NCI-H2227 treated with DMSO at 0.1 percent for 48 hours (cell line): Measurements from ENCODE around the gene GID8.

ENCODE experiments used
- DNase-seq: peaks from one replicate; lab custom pipeline; 2025; lab: John Stamatoyannopoulos, UW

GID8 gene

DNA sequence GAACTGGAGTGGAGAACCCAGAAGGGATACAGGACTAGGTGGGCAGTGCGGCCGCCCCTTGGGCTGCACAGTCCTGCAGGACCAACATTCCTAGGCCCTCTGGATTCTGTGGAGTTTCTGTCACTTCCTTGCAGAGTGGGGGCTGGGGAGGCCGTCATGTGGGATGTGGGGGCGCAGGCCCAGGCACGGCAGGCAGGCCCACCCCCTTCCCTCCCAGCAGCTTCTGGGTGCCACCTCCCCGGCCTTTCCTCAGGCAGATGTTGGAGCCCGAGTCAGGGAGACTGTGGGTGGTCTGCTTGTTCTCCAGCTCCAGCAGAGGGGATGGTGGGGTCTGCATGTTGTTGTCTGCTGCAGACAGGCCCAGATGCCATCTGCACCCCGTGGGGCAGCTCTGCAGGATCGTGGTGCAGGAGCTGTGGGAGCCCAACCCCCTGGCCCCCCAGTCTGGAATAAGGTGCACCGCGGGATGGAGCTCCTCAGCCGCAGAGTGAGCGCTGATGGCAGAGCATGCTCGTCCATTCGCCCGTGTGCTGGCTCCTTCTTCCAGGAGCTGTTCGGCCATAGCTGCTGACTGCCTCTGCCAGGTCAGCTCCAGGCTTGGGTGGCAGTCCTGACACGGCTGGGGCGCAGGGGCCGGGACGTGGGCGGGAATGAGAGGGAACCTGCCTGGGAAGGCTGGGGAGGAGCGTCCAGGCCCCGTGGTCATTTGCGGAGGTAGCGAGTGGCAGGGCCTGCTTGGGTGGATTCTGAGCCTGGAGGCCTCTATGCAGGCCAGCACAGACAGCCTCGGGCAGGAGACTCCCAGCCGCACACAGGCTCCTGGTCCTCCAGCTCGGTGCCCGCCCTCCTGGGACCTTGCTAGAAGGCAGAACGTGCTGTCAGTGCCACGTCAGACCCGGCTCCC, 32.6 kb downstream of the GID8 start:
- no peak for DNase-seq

GRCh38 chr20:62971211-62971949, 33.4 kb downstream of the GID8 start:
- no peak for DNase-seq

DNA sequence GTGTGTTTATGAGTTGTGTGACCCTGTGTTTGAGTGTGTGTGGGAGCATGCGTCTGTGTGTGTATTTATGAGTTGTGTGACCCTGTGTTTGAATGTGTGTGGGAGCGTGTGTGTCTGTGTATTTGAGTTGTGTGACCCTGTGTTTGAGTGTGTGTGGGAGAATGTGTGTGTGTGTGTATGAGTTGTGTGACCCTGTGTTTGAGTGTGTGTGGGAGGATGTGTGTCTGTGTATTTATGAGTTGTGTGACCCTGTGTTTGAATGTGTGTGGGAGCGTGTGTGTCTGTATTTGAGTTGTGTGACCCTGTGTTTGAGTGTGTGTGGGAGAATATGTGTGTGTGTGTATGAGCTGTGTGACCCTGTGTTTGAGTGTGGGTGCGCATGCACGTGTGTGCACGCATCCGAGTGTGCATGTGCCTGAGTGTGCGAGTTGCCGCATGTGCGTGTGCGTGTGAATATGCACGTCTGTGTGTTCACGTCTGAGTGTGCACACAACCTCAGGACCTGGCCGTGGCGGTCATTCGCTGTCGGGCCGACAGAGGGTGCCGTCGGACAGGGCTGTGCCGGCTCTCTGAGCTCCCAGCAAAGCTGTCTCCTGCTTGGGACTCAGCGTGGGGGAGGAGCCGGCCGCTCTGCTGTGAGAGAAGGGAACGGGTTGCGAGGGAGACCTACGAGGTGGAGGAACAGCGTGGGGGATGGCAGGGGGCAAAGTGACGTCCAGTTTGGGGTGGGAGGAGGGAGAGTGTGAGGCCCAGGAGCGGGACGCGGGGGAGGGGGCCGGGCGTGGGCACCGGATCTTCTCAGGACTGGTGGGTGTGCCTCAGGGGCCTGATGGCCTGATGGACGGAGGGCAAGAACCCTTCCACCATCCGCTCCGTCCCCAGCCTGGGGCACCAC, 34.2 kb downstream of the GID8 start:
- DNase-seq, result peak; percentile 45

- no peak for DNase-seq
These were observed 35.1 kb downstream of the GID8 start for GRCh38 chr20:62972845-62973745.

DNA sequence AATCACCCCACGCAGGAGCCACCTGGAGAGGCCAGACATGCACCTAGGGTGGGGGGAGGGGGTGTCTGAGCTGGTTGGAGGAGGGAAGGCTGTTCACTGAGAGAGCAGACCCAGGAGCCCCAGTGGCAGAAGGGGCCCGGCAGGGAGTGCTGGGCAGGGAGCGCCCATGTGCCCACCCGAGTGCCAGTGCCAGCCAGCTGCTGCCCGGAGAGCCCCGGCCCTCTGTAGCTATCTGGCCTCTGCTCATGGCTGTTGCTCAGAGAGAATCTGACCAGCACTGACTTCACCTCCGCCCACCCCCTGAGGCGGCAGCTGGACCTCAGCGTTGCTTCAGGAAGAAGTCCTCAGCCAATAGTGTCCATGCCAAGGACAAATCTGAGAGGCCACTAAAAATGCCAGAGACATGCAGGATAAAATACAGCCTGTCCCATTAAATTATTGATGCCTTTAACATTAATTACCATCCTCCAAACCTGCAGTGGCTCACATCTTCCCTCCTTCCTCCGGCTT, 37.4 kb downstream of the GID8 start:
- no peak for DNase-seq

GRCh38 chr20:62975812-62976508, 38.0 kb downstream of the GID8 start:
- no peak for DNase-seq

- no peak for DNase-seq
These were observed 38.9 kb downstream of the GID8 start for GRCh38 chr20:62976886-62977285.

GRCh38 chr20:62977613-62978560, 39.9 kb downstream of the GID8 start:
- no peak for DNase-seq

DNA sequence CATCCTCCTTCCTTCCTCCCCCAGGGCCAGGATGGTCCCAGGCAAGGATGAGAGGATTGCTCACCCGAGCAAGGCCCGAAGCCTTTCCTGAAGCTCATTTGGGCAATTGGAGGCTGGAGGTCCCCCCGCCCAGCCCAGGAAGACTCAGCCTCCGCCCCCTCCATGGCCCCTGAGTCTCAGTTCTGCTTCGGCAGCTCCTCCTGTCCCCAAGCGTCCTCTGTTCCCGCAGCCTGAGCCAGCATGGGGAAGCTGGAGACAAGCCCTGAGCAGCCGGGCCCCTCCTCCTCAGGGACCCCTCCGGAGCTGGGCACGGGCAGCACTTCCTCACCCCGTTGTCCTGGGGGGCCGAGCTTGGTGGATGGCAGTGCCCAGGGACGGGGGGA, 40.6 kb downstream of the GID8 start:
- no peak for DNase-seq

GRCh38 chr20:62979310-62979709, 41.4 kb downstream of the GID8 start:
- no peak for DNase-seq

GRCh38 chr20:62979876-62980373, 42.0 kb downstream of the GID8 start:
- DNase-seq, result peak; percentile 56

DNA sequence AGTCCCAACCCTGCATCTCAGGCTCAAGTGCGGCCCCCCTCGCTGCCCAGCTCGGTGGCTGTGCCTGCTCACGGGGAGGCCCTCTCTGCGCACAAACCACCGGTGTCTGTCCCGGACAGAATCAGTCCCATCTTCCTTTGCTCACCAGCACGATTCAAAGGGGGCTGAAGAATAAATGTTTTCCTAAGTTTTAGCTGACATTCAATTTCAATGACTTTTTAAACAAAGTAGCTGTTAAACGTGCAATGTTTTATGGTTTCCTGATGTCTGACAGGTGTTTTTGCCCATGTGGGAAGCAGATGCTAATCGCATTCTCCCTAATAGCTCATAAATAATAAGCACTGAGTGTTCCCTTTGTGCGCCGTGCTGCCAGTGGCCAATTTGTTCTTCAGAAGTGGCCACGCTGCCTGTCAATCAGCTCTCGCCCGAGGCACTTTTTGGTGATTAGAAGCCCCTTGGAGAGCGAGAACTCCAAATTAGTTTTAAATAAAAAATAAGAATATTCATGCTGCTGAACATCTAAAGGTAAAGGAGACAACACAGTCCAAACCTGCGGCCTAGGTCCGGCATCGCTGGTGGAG, 42.5 kb downstream of the GID8 start:
- DNase-seq, result peak; percentile 16

- peak; percentile 45 for DNase-seq
These were observed 43.0 kb downstream of the GID8 start for GRCh38 chr20:62980970-62981369.

DNA sequence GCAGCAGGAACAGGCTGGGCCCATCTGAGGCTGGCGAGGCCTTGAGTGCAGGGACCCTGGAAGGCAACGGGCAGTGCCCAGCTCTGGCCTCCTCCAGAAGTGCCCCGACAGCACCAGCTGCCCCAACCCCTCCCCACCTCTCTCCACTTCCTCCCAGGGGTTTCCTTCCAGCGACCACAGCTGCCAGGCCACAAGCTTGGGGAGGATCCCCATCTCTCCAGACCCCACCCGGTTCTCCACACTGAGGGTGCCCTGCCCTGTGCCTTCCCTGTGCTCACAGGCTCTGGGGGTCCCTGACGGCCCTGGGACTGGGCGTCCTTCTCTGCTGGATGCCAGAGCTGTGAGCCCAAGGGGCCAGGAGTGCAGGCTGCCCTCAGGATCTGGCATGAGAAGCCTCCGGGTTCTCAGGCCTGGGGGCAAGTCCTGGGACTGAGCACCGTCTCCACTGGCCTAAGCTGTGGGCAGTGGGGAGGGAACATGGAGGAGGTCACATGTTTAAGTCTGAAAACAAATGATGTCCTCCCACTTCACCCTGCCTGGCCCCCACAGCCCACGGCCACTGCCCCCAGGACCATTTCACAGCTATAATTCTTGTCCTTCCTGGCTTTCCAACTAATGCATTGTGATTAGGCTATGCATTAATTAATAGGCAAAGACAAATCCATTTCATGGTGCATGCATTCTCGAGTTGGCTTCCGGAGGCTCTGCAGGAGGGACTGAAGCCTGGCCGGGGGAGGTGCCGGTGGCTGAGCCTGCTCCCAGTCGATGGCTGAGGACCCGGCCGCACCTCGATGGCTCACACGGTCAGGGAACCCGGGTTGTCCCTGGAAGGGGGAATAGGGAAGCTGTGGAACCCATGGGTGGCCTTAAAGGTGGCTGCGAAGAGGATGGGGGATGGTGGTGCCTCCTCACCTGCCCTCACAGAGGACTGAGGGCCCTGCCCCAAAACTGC, 44.5 kb downstream of the GID8 start:
- no peak for DNase-seq

GRCh38 chr20:62983210-62983609, 45.3 kb downstream of the GID8 start:
- DNase-seq, result no peak

DNA sequence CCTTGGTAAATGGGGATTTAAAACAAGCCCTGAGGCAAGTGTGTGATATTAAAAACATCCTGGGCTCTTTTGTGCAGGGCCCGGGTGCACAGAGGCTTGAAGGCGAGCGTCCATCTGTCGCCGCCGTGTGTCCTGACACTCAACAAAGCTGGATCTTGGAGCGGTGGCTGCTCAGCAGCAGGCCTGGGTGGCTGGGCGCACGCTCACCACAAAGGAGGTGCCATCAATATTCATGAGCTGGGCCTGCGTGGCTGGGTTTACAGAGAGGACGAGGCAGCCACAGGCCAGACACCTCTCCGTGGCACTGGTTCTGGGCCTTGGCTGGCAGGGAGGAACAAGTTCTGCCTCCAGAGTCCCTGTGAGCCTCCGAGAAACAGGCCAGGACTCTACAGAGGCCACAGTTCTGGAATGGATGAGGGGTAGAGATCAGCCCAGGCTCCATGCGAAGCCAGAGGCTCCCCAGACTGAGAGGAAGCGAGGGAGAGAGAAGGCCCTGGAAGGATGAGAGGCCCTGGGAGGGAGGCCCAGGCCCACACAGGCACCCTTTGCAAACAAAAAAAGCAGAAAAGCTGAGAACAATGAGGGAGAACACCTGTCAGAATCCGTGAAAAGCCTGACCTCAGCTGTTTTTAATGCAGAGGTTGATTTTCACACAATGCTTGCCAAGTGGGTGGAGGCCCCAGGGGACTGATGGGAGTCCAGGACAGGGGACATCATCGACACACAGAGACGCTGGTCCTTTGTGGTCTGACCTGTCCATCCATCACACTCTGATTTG, 46.9 kb downstream of the GID8 start:
- no peak for DNase-seq

GRCh38 chr20:62985444-62985778, 47.5 kb downstream of the GID8 start:
- no peak for DNase-seq
